ENCODE results near the gene ADAMTS7.
"Not testable (repeated sequence)": the region's sequence is repeated elsewhere in the genome, so short reads cannot be mapped to it uniquely, and the experiment has no call there.

The ADAMTS7 gene, protein sequence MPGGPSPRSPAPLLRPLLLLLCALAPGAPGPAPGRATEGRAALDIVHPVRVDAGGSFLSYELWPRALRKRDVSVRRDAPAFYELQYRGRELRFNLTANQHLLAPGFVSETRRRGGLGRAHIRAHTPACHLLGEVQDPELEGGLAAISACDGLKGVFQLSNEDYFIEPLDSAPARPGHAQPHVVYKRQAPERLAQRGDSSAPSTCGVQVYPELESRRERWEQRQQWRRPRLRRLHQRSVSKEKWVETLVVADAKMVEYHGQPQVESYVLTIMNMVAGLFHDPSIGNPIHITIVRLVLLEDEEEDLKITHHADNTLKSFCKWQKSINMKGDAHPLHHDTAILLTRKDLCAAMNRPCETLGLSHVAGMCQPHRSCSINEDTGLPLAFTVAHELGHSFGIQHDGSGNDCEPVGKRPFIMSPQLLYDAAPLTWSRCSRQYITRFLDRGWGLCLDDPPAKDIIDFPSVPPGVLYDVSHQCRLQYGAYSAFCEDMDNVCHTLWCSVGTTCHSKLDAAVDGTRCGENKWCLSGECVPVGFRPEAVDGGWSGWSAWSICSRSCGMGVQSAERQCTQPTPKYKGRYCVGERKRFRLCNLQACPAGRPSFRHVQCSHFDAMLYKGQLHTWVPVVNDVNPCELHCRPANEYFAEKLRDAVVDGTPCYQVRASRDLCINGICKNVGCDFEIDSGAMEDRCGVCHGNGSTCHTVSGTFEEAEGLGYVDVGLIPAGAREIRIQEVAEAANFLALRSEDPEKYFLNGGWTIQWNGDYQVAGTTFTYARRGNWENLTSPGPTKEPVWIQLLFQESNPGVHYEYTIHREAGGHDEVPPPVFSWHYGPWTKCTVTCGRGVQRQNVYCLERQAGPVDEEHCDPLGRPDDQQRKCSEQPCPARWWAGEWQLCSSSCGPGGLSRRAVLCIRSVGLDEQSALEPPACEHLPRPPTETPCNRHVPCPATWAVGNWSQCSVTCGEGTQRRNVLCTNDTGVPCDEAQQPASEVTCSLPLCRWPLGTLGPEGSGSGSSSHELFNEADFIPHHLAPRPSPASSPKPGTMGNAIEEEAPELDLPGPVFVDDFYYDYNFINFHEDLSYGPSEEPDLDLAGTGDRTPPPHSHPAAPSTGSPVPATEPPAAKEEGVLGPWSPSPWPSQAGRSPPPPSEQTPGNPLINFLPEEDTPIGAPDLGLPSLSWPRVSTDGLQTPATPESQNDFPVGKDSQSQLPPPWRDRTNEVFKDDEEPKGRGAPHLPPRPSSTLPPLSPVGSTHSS (N-terminal part only)

DNA sequence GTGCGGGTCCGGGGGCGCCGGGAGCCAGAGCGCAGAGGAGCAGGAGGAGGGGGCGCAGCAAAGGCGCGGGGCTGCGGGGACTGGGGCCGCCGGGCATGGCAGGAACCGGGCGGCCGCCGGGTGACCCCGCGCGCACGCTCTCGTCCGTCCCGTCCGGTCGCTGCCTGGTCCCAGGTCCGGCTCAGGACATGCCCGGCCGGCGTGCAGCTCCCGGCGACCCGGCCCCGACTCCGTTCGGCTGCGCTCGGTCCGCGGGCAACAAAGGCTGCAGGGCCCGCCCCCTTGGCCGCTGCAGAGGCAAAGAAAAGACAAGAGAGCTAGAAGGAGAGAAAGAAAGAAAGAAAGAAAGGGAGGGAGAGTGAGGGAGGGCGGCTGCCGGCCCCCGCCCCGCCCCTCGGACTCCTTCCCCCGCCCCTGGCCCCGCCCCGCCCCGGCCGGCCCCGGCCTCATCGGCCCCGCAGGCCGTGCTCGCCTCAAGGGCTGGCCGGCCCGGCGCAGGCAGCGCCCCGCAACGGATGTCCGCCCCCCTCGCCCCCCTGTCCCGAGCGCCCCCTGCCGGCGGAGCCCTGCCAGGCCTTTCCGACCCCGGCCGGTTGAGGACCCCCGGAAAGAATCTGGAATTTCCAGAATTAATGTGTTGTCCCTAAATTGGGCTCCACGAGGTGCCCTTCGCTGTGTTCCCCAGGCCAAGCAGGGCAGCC lies at the start of gene ADAMTS7:
Gene ADAMTS7, minus strand, starts transcription at position 341 of the 701 bp plus-strand sequence. Its CDS starts 244 bp downstream, at position 97.
- DNase-seq: peak; percentile 24

DNA sequence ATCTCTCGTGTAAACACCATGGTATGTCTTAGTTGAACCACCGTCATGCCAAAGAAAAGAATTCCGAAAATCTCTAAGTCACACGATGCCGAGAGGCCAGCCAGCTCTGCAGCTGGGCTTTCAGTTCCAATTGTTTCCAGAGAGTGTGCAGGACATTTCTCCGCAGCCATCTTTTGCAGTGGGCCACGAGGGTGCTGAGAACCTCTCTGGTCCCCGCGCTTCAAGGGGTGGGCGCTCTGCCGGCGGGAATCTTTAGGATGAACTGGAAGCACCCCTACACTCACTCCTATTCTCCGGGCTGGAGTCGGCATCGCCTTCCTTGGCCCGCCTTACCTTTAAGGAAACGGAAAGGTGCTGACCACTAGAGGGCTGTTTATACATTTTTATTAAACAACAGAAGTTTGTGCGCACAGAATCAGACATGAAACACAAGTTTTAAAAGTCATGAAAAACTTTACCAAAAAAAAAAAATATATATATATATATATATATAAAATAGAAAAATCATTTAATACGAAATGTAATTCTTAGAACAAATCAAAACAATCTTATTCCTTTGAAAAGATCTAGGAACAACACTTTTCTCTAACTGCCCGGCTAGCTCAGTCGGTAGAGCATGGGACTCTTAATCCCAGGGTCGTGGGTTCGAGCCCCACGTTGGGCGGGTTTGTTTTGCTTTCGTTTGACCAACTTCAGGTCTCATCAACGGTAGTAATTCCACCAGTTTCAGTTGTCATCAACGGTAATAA lies 48.9 kb upstream of the ADAMTS7 start:
- DNase-seq: peak; percentile 66

DNA sequence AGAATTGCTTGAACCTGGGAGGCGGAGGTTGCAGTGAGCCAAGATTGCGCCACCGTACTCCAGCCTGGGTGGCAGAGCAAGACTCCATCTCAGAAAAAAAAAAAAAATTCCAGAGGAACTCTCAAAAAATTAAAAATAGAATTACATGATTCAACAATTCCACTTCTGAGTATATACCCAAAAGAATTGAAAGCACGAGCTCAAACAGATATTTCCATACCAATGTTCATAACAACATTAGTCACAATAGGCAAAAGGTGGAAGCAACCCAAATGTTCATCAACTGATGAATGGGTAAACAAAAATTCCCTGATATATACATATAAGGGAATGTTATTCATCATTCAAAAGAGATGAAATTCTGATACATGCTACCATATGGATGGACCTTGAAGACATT lies 44.5 kb upstream of the ADAMTS7 start:
- DNase-seq: no peak

DNA sequence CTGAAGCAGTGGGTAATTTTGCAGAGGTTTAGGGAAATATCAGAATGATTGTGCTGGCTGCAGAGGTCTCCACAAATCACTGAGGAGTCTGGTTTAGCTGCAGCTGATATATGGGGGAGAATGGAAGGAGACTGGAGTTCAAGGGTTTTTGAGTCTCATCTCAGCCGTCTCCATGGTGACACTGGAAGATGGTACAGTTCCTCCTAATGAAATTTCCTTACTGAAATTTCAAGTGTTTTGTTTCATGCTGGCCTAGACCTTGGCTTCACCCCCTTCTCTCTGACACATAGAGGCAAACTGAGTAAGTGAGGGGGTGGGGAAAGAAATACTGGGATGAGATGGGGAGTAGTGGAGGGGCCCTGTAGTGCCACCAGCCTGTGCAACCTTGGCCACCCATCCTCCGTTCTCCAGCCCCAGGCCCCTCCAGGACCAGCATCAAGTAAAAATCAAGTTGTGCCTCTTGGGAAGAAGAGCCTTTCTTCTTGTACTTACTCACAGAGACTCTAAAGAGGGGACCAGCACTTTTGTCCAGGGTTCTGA lies 43.6 kb upstream of the ADAMTS7 start:
- no peak for DNase-seq

DNA sequence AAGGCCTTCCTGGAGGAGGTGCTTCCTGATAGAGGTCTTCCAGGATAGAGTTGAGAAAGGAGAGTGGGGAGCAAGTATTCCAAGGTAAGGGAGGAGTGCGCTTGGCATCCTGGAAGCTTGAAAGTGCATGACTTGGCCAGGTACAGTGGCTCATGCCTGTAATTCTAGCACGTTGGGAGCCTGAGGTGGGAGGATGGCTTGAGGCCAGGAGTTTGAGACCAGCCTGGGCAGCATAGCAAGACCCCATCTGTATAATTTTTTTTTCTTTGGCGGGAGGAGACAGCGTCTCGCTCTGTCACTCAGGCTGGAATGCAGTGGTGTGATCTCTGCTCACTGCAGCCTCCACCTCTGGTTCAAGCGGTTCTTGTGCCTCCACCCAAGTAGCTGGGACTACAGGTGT lies 42.2 kb upstream of the ADAMTS7 start:
- DNase-seq: no peak

DNA sequence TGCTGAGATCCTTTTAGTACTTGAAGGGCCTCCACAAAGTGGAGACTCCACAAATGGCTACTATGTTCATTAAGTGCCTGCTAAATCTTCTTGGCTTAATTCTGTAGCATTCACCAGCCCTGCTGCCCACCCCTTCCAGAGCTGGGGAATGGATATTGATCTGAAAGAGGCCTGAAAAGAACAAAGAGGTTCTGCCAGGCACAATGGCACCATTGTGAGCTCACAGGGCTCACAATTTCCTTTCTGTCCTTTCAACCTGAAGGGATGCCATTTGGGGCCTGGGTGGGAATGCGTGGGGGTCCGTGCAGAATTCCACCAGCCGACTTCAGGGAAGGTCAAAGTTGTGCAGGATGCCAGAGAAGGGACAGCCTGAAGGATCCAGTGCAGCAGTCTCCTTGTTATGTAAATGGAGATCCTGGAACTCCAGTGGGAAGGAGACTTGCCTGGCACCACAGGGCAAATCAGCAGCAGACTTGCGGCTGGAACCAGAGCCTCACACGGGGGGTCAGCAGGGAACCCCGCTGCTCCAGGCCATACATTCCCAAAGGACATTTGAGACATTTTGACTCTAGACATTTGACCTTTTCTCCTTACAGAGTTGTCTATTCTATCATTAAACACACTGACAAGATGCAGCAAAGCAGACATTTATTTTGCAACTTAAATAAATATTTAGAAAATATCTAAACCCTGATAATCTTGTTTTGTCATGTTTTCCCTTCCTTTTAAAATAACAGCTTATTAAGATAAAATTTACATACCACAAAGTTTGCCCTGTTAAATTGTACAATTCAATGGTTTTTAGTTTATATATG lies 39.9 kb upstream of the ADAMTS7 start:
- DNase-seq: no peak

DNA sequence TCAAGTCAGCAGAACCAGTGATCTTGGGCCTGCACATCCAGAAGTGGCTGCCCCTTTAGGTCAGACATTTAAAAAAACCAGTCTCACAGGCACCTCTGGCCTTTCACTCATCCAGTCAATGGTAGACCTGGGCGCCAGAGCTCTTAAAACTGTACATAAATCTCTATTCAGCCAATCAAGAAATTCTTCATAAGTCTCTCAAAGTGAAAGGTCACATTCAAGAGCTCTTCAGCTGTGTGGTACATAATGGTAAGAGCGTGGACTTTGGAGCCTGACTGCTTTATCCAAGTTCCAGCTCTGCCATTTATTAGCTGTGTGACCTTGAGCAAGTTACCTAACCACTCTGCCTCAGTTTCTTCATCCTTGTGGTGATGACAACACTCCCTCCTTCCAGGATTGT lies 39.1 kb upstream of the ADAMTS7 start:
- DNase-seq: no peak

DNA sequence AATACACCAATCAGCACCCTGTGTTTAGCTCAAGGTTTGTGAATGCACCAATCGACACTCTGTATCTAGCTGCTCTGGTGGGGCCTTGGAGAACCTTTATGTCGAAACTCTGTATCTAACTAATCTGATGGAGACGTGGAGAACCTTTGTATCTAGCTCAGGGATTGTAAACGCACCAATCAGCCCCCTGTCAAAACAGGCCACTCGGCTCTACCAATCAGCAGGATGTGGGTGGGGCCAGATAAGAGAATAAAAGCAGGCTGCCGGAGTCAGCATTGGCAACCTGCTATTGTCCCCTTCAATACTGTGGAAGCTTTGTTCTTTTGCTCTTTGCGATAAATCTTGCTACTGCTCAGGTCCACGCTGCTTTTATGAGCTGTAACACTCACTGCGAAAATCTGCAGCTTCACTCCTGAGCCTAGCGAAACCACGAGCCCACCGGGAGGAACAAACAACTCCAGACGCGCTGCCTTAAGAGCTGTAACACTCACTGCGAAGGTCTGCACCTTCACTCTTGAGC lies 36.2 kb upstream of the ADAMTS7 start:
- DNase-seq: not testable (repeated sequence)

DNA sequence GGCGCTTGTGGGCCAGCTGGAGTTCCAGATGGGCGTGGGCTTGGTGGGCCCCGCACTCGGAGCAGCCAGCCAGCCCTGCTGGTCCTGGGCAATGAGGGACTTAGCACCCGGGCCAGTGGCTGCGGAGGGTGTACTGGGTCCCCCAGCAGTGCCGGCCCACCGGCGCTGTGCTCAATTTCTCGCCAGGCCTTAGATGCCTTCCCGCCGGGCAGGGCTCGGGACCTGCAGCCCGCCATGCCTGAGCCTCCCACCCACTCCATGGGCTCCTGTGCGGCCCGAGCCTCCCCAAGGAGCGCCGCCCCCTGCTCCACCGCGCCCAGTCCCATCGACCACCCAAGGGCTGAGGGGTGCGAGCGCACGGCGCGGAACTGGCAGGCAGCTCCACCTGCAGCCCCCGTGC lies 35.6 kb upstream of the ADAMTS7 start:
- DNase-seq: not testable (repeated sequence)

DNA sequence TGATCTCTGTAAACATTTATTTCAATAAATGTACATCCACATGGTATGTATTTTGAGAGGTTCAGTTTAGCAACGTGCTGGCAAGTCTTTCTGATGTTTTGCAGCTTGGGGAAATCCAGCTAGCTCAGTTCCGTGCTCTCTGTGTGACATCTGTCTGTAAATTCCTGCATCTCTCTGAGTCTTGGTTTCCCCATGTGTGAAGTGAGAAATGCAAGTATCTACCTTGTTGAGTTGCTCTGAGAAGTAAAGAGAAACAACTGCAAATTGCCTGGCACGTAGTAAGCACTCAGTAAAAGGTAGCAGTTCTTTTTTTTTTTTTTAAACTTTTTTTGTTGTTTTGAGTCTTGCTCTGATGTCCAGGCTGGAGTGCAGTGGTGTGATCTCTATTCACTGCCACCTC lies 31.3 kb upstream of the ADAMTS7 start:
- DNase-seq: no peak

DNA sequence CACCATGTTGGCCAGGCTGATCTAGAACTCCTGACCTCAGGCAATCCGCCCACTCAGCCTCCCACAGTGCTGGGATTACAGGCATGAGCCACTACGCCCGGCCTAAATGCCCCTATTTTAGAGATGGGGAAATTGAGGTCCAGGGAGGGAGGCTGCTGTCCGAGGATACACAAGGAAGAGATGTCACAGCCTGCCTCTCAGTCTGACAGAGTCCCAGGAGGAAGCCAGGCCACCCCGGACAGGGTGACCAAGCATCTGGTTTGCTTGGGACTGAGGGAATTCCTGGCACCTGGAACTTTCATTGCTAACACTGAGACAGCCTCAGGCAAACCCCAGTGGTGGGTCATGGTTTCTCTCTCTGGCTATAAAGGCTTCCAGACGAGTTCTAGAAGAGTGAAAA lies 30.6 kb upstream of the ADAMTS7 start:
- DNase-seq: no peak

DNA sequence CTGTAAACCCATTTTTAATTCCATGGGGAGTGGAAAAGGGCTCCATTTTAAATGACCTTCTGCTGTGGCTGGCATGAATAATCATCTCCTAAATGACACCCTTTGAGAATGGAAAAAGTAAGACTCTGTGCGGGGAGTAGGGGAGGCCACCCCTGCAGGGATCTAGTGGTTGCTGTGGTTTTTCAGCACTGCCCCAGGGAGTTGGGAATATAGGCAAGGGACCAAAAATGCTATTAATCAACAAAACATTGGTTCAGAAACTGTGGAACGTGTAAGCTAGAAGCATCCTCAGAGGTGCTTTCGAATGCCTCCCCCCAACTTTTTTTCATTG lies 30.1 kb upstream of the ADAMTS7 start:
- no peak for DNase-seq

DNA sequence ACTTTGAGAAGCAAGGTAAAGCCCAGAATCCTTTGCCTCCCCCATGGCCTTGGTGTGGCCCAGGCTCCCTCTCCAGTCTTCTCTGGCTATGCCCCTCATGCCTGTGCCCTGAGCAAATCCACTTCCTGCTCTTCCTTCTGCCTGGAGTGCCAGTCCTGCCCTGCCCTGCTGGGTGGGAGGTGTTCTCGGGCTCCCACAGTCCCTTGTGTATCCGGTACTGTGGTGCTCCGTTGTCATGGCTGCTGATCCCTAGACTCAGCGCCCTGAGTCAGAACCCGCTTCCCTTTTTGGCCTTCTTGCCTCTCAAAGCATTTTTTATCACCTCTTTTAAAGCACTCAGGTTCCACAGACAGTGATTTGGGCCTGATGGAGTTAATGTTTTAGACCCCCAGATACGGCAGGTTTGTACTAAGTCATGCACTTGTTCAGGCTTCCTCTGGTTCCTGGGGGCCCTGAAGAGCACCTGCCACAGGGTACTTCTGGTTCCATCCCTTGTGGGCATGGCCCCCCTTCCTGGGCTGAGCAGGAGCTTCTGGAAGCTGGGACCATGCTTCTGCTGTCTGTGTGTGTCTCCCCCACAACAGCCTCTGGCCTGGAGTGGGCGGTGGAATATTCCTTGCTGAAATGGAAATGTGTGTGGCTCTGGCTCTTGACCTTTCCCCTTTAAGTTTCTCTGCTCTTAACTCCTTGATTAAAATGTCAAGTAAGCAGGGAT lies 29.6 kb upstream of the ADAMTS7 start:
- DNase-seq: no peak

DNA sequence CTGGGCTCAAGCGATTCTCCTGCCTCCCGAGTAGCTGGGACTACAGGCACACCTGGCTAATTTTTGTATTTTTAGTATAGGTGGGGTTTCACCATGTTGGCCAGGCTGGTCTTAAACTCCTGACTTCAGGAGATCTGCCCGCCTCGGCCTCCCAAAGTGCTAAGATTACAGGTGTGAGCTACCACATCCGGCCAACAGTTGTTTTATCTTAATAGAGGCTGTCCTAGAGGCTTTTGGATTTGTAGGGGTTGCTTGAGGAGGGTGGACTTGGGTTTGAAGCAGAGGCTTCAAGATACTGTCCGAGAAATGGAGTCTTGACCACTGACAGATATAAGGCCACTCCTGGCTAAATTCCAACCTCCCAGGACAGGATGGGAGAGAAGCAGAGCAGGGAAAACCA lies 27.9 kb upstream of the ADAMTS7 start:
- DNase-seq: not testable (repeated sequence)

DNA sequence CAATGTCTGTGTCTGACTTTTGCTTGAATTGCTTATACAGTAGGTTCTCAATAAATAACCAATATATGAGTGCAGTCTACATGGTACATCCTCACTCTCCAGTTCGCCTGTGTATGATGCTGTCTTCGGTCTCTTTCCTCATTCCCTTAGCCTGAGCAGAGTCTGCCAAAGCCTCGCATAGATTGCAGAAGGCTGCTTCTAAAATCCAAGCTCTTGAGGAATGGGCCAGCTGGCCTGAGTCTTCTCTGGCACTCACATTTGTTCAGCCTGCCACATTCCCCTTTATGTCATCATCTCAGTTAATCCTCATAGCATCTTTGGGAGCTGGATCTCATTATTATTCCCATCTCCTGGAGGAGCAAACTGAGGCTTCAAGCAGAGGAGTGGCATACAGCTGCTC lies 27.2 kb upstream of the ADAMTS7 start:
- DNase-seq: no peak

DNA sequence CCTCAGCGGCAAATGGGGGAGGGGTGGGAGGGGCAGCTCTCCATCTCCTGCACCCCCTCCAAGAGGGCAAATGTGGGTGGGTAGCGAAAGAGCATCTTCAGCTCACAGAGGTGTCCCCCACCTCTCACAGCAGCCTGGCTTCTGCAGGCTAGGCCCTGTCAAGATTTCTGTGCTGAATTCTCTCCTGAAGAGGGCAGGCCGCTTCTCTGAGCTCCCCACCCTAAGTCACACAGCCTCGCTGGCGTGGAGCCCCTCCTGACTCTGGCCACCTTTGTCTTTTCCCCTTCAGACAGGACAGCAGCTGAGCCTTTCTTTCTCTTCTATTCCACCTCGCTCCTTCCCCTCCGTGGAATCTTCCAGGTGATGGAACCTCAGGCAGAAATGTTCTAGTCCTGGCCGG lies 26.3 kb upstream of the ADAMTS7 start:
- DNase-seq: no peak

DNA sequence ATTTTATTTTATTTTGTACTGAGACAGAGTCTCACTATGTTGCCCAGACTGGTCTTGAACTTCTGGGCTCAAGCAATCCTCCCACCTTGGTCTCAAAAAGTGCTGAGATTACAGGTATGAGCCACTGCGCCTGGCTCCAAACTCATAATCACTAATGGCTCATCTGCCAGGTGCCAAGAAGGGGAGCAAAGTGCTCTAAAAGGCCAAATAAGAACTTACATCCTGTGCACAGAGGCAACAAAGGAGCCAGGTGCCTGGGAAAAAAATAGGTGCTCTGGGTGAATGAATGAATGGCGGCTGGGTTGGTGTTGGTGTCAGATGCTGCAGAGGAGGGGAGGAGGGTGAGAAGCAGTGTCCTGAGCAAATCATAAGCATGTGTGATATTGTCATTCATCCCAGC lies 25.9 kb upstream of the ADAMTS7 start:
- DNase-seq: no peak

DNA sequence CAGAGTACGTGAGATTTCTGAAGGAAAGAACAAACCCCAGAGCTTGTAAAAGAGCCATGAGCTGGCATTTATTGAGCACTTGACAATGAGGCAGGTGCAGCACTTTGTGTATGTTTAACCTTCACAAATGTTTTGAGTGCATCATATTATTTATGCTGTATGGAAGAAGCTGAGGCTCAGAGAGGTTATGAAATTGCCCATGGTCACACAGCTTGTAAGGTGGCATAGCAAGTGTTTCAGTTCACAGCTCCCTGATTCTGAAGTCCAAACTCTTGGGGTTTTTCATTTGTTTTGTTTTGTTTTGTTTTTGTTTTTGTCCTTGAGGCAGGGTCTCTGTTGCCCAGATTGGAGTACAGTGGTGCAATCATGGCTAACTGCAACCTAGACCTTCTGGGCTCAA lies 25.1 kb upstream of the ADAMTS7 start:
- DNase-seq: no peak

DNA sequence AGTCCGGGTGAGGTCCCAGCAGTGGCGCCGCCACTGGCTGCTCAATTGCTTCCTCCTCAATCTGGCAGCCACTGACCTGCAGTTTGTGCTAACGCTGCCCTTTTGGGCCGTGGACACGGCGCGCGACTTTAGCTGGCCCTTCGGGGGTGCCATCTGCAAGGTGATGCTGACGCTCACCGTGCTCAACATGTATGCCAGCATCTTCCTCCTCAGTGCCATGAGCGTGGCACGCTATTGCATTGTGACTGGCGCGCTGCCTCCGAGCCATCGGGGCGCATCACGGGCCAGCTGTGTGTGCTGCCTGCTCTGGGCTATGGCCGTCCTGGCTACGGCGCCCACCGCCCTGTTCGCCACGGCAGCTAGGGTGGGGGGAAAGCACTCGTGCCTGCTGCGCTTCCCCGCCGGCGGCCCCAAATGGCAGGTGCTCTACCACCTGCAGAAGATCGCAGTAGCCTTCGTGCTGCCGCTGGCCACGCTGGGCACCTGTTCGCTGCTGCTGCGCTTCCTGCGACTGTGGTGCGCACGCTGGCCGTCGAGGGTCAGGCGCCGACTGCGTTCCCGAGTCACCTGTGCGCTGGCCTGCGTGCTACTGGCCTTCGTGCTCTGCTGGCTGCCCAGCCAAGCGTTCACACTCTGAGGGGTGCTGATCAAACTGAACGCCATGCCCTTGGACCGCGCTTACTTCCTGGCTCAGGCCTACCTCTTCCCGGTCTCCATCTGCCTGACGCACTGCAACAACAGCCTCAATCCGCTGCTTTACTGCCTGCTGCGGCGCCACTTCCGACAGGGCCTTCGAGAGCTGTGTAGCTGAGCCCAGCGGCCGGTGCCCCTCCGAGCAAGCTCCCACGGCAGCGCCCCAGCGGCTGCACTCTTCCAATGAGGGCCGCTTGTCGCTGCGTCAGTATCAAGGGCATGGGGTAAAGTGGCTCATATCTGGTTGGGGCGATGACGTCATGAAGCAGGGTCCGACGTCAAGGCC lies 20.3 kb upstream of the ADAMTS7 start:
- no peak for DNase-seq

Measured in NCI-H2171 (cell line).